ENCODE data around the gene URB1.

URB1 gene

DNA sequence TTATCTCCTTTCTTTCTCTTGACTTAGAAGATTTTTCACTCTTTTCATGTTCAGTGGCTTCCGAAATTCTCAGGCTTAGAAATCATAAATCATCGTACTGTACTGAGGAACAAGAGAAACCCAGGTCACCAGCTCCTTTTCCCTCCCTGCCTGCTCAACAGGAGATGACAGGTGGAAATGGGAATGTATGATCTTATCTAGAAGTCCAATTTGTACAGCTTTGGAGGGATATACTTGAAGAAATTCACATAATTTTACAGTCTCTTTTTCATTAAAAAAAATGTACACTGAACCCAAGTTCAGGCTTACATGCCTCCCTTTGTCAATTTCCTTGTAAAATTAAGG lies 31.4 kb upstream of the URB1 start:
- TF ChIP-seq, protein P1, sequence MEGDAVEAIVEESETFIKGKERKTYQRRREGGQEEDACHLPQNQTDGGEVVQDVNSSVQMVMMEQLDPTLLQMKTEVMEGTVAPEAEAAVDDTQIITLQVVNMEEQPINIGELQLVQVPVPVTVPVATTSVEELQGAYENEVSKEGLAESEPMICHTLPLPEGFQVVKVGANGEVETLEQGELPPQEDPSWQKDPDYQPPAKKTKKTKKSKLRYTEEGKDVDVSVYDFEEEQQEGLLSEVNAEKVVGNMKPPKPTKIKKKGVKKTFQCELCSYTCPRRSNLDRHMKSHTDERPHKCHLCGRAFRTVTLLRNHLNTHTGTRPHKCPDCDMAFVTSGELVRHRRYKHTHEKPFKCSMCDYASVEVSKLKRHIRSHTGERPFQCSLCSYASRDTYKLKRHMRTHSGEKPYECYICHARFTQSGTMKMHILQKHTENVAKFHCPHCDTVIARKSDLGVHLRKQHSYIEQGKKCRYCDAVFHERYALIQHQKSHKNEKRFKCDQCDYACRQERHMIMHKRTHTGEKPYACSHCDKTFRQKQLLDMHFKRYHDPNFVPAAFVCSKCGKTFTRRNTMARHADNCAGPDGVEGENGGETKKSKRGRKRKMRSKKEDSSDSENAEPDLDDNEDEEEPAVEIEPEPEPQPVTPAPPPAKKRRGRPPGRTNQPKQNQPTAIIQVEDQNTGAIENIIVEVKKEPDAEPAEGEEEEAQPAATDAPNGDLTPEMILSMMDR (IDR thresholded peaks at IDR 0.05), result no peak

DNA sequence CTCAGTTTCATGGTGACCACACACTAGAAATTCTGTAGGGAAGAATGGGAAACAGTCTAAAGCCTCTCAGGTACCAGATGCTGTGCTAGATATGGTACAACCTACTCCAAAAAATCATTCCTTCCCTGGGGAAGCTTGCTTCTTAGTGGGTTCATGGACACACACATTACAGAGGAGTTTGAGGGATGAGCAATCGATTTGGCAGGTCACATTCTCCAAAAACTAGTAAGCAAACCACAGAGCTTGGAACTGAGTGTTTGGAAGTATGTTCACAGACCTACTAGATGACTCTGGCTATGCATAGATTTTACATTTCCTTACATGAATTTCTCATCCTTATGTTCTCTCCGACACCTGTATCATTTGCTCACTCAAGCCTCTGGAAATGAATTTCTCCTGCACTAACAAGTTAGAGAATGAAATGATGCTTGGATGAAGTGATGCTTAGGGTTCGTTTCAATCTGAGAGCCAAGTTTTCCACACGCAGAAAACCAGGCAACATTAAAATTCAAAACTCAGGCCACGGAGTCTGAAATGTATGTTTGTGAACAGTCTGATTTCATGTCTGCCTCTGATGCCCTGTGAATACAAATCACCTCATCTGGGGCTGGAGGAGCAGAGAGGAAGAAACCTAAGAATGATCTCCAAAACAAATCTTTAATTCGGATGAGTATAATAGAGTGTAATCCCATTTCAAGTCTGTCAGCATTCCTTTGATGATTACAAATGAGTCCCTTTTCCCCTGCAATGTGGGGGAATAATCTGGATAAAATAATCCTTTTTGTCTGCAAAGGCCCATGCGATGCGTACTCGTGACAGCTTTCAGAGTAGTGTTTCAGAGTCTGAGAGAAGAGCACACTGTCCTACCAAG lies 30.7 kb upstream of the URB1 start:
- TF ChIP-seq, protein P1 (IDR thresholded peaks at IDR 0.05), result no peak

GRCh38 chr21:32422064-32422463 lies 29.3 kb upstream of the URB1 start:
- TF ChIP-seq, protein P1 (IDR thresholded peaks at IDR 0.05), result no peak

DNA sequence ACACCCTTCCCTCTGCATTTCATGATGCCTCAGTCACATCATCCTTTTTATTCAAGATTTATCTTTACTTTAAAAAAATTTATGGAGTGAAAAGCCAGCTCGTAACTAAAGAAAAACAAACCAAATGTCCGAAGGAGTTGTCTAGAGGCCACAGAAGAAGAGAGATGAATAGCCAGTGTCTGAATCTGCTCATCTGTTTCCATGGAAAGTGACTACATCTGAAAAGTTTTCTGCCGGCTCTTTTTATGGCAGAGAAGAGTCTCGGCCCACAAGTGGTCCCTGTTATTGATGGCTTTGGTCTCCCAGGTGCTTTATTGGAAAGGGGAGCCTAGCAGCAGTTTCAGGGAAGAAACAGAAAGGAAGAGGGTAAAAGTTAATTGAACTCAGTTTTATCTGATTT lies 25.3 kb upstream of the URB1 start:
- TF ChIP-seq, protein P1 (IDR thresholded peaks at IDR 0.05), result no peak

GRCh38 chr21:32415451-32416398 lies 22.9 kb upstream of the URB1 start:
- TF ChIP-seq, protein P1 (IDR thresholded peaks at IDR 0.05), result no peak

GRCh38 chr21:32414579-32415358 lies 22.0 kb upstream of the URB1 start:
- TF ChIP-seq, protein P1 (IDR thresholded peaks at IDR 0.05), result peak; percentile 30; the same call in 1 of the 2 replicates
